Measurements from ENCODE around the gene TRMT61A. TPM values are rescaled to one million over a fixed set of nuclear protein-coding genes. Genes with fewer than 3 reads are reported as not detected.

TRMT61A gene
- 8.2 and 9.7 TPM in 2 replicates for total RNA-seq

GRCh38 chr14:103528587-103529382 lies at the start of gene TRMT61A:
TRMT61A (plus strand) TSS chr14:103529196; CDS start chr14:103529979, 783 bp downstream.
- peak; percentile 97 for DNase-seq (ENCODE audit: low read depth)
- H3K4me3 ChIP-seq (ENCODE audit: low read depth, low read length): peak within 1 kb of the TSS; percentile 77
- TF ChIP-seq, protein P1, sequence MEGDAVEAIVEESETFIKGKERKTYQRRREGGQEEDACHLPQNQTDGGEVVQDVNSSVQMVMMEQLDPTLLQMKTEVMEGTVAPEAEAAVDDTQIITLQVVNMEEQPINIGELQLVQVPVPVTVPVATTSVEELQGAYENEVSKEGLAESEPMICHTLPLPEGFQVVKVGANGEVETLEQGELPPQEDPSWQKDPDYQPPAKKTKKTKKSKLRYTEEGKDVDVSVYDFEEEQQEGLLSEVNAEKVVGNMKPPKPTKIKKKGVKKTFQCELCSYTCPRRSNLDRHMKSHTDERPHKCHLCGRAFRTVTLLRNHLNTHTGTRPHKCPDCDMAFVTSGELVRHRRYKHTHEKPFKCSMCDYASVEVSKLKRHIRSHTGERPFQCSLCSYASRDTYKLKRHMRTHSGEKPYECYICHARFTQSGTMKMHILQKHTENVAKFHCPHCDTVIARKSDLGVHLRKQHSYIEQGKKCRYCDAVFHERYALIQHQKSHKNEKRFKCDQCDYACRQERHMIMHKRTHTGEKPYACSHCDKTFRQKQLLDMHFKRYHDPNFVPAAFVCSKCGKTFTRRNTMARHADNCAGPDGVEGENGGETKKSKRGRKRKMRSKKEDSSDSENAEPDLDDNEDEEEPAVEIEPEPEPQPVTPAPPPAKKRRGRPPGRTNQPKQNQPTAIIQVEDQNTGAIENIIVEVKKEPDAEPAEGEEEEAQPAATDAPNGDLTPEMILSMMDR (IDR thresholded peaks at IDR 0.05; ENCODE audit: insufficient read depth, low read depth, low read length): no peak

DNA sequence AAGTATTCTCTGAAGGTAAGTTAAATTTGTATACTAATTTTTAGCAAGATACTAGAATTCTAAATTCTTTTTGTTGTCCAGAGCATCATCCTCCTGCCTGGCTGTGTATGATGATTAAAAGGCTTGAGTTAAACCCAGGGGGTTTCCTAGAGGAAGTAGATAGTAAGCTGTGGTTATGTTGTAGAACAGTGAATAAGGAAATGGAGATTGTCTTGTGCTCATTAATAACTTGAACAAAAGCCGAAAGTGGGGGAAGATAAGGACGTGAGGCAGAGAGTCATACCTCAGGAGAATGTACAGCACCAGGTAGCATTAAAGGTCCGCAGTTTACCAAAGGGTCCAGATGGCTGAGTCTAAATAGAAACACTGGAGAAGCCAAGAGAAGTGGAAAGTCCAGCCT lies 48.4 kb upstream of the TRMT61A start:
- TF ChIP-seq, protein P1 (IDR thresholded peaks at IDR 0.05; ENCODE audit: insufficient read depth, low read depth, low read length): no peak
- H3K4me3 ChIP-seq (ENCODE audit: low read depth, low read length): no peak overlapping the region
- DNase-seq (ENCODE audit: low read depth): no peak

GRCh38 chr14:103483600-103483999 lies 45.4 kb upstream of the TRMT61A start:
- TF ChIP-seq, protein P1 (IDR thresholded peaks at IDR 0.05; ENCODE audit: insufficient read depth, low read depth, low read length): no peak
- no peak overlapping the region for H3K4me3 ChIP-seq (ENCODE audit: low read depth, low read length)
- peak; percentile 67 for DNase-seq (ENCODE audit: low read depth)

DNA sequence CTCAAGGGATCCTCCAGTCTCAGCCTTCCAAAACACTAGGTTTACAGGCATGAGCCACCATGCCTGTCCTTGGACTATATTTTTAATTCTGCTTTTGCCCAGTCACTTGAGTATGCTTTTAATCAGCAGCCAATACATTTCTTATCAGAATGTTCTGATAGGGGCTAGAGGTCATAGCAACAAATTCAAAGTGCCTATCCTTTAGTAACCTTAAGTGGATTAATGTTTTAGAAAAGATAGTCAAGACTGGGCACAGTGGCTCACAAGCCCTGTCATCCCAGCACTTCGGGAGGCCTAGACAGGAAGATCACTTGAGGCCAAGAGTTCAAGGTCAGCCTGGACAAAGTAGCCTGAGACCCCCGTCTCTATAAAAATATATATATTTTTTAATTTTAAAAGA lies 43.5 kb upstream of the TRMT61A start:
- DNase-seq (ENCODE audit: low read depth): no peak
- TF ChIP-seq, protein P1 (IDR thresholded peaks at IDR 0.05; ENCODE audit: insufficient read depth, low read depth, low read length): no peak
- no peak overlapping the region for H3K4me3 ChIP-seq (ENCODE audit: low read depth, low read length)

DNA sequence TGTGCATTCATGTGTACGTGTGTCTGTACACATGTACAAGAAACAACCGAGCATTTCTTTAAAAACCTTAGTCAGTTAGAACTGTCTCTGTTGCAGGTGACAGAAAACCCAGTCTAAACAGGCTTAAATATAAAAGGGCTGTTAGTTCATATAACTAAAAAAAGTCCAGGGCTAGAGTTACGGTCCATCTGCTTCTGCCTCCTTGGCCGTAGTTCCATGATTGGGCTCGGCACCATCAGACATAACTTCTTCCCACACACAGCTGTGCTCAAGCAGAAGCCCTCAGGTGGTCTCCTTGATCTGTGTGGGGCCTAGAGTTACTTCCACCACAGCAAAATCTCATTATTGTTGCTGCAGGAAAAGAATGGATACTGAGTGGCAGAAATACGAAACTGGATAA lies 40.9 kb upstream of the TRMT61A start:
- H3K4me3 ChIP-seq (ENCODE audit: low read depth, low read length): no peak overlapping the region
- DNase-seq (ENCODE audit: low read depth): no peak
- TF ChIP-seq, protein P1 (IDR thresholded peaks at IDR 0.05; ENCODE audit: insufficient read depth, low read depth, low read length): no peak

DNA sequence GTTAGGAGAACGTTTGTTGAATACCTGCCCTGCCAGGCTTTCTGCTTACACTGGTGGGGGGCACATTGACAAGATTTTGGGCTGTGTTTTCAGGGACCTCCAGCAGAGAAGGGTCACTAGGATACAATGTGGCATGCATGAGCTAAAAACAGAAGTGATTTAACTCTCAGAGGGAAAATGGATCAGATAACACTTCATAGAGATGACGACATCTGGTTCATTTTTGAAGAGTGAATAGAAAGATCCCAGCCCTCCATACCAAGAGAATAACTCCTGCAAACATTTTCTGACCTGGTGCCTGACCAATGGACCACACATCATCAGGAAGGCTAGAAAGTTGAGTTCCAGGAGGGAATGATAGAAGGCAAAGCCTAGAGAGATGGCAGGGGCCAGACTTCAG lies 40.0 kb upstream of the TRMT61A start:
- TF ChIP-seq, protein P1 (IDR thresholded peaks at IDR 0.05; ENCODE audit: insufficient read depth, low read depth, low read length): no peak
- DNase-seq (ENCODE audit: low read depth): peak; percentile 18
- H3K4me3 ChIP-seq (ENCODE audit: low read depth, low read length): no peak overlapping the region

Data from fibroblast of villous mesenchyme (primary cell).